ENCODE data around the gene SPATS2.
A peak's percentile ranks its signal among the peaks of the same experiment; 100 is the strongest.

The SPATS2 gene

DNA sequence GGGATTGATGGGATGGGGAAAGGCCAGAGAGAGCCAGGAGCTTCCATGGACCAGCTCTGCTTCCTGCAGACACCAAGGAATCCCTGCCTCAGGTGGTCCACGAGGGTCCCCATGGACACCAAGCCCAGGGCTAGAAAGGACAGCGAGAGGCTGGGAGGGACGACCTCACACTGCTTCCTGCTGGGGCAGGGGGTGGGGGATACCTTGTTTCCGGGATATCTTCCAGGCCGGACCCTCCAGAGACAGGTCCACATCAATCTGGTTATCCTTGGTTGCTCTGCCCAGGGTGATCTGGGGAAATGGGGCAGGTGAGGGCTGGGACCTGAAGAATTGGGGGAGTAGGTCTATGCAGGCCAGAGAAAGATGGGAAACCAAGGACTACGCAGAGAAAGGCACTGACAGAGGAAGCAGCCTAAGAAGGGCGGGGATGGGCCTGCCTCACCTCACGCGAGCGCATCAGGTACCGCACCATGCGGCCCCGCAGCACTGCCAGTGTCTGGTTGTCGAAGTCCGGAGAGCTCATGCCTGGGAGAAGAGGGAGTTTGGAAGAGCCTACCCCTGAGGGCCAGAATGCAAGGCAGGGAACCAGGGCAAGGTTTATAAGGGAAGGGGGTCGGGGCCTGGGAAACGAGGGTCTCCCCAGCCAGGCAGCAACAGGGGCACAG lies 191.9 kb downstream of the SPATS2 start:
- no peak for DNase-seq

- no peak for DNase-seq
Measured at GRCh38 chr12:49560695-49561094, 193.4 kb downstream of the SPATS2 start.

- DNase-seq, result no peak
Measured at GRCh38 chr12:49562233-49562632, 195.0 kb downstream of the SPATS2 start.

DNA sequence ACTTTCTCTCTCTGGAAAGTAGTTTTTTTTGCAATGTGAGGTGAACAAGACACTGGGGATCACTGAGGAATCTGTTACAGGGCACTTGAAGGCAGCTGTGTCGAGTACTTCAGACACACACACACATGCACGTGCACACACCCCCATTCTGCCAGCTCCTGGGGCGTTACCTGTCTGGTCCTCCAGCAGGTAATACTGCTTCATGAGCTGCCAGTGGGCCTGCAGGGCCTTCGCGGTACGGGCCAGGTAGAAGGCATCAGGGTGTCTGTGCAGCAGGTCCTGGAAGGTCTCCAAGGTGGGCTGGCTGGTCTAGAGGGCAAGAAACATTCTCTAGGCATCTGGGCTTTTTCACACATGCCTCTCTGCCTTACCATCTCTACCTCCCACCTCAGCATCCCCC lies 195.6 kb downstream of the SPATS2 start:
- DNase-seq, result no peak

- no peak for DNase-seq
Measured at GRCh38 chr12:49563951-49564685, 196.9 kb downstream of the SPATS2 start.

GRCh38 chr12:49564686-49565405 lies 197.6 kb downstream of the SPATS2 start:
- no peak for DNase-seq

GRCh38 chr12:49565406-49566265 lies 198.4 kb downstream of the SPATS2 start:
- no peak for DNase-seq

DNA sequence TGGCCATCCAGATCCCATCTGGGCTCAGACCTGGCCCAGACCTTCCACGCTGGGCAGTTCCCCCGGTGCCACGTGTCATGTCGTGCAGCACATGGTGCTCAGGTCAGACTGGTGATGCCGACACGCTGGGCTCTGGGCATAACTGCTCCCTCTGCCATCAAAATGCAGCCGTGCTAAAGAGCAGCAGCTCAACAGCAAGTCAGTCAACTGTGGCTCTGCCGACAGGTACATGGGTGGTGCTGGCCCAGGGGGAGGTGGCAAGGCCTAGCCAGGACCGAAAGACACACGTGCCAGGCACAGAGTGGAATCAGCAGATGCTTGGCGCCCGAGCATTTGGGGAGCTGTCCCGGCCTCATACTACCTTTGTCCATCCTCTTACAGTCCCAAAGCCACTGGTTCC lies 199.1 kb downstream of the SPATS2 start:
- no peak for DNase-seq

- no peak for DNase-seq
Measured at GRCh38 chr12:49567302-49567610, 200.0 kb downstream of the SPATS2 start.

GRCh38 chr12:49567611-49568441 lies 200.6 kb downstream of the SPATS2 start, which contains the start of gene MCRS1:
TSS of gene MCRS1 (minus strand) at chr12:49568142. CDS start at chr12:49566731, 1,411 bp downstream.
- DNase-seq, result peak; percentile 82

DNA sequence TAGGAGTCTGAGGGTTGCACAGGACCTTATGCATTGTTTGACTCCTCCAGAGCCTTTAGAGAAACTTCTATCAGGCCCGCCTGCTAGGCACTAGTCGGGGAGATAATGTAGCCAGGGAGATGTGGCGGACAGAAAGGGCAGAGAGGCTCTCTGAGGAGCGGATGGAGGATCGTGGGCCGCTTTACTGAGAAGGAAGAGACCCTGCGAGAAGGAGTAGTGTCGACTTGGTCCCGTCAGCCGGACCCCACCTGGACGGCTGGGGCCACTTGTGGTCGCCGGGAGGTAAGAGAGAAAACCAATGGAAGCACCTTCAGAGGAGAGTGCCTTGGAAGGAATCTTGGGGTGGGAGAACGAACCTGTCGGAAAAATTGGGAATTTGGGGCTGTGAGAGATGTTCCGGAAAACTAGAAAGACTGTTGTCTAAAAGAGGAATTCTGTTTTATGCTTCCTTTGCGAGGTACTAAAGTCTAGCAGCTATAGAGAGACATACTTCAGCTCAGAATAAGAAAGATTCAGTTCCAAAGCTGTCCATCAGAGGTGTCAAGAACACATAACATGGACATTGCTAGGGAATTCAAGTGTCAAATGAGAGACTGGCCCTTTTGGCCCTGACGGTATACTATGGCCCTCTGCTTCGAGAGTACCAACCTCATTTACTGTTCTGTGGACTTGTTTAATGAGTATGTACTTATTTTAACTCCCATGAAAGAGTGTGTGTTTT lies 201.3 kb downstream of the SPATS2 start:
- DNase-seq, result no peak
